A204.1 (cell line): Measurements from ENCODE around the gene ZNF425.
"Not testable (repeated sequence)": the region's sequence is repeated elsewhere in the genome, so short reads cannot be mapped to it uniquely, and the experiment has no call there.

Experiments used
- FAIRE-seq: peaks from 2 replicates; lab custom pipeline; 2012; peaks lifted over from hg19 to GRCh38; lab: Jason Lieb, UNC

ZNF425 gene

GRCh38 chr7:149133028-149133710, 7.0 kb upstream of the ZNF425 start:
- no peak for FAIRE-seq

DNA sequence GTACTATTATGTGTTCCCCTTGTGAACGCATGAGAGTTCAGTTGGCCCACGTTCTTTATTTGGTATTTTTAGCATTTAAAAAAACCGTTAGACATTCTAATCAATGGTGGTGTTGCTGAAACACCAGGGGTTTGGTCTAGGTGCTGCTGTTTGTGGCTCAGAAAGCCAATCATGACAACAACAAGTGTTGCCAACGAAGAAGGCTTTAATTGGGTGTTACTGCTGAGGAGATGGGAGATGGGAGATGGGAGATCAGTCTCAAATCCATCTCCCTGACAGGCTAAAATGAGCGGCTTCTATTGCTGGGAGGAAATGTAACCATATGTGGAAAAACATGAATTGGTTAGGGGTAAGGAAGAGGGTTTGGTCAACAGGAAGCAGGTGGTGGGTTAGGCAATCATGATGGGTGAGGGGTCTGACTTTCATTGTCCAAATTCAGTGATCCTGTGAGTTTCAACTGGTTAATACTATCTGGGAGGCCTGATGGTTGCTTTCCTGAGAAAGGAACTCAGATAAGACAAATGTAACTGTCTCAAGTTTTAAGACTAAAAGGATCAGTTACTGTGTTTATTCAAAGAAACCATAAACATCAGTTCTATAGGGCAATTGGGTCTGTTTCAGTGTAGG, 4.6 kb upstream of the ZNF425 start:
- no peak for FAIRE-seq

GRCh38 chr7:149126662-149127266, 640 bp upstream of the ZNF425 start:
- FAIRE-seq, result no peak

DNA sequence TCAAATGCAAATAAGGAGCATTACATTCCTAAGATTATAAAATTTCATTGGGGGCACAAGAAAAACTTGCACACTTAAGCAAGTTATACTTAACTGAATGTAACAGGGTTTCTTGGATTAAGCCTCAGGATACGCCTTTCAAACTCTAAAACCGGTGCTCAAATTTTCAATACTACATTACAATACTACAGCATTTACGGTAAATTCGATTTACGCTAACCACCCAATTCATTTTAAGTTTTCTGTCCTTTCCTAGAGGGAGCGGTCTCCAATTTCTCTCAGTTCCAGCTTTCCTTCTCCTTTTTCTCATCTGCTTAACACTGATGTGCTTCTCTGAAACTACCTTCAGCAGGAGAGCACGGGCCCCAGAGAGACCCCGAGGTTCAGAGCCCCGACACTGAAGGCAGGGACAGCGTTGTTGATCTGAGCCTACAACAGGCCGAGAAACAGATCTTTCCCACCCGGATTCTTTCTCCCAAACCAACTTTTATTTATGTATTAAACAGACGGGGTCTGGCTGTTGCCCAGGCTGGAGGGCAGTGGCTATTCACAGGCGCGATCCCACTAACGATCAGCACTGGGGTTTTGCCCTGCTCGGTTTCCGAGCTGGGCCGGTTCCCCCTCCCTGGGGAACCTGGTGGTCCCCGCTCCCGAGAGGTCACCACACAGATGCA, 798 bp downstream of the ZNF425 start:
- no peak for FAIRE-seq

DNA sequence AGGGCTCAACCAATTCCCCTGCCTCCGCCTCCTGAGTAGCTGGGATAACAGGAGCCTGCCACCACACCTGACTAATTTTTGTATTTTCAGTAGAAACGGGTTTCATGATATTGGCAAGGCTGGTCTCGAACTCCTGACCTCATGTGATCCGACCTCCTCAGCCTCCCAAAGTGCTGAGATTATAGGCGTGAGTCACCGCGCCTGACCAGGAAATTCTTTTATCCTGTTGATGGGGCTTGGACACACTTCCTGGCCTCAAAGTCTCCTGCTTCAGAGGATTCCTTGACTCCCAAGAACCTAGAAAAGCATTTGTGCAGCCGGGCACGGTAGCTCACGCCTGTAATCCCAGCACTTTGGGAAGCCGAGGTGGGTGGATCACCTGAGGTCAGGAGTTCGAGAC, 16.2 kb downstream of the ZNF425 start:
- FAIRE-seq, result no peak

- no peak for FAIRE-seq
These were observed 21.4 kb downstream of the ZNF425 start for GRCh38 chr7:149104749-149105148.

GRCh38 chr7:149104214-149104613, 21.9 kb downstream of the ZNF425 start:
- FAIRE-seq, result no peak

GRCh38 chr7:149103424-149103823, 22.7 kb downstream of the ZNF425 start:
- no peak for FAIRE-seq

DNA sequence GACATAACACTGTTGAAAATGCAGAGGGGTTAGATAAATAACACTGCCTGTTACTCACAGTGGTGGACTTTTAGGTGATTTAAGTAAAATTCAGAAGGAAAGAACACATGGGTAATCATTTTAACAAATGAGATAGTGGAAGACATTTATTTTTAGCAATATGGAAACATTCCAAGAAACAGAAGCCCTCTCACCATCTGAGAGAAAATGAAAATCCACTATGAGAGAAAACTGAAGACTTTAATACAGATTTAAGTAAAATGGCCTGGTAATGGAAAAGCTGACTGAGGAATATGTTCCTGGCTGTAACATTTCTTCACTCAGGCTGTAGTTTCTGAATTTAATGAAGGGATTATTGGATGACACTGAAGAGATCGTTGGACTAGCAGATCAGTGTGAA, 23.5 kb downstream of the ZNF425 start:
- no peak for FAIRE-seq

GRCh38 chr7:149100821-149101220, 25.3 kb downstream of the ZNF425 start:
- FAIRE-seq, result no peak

DNA sequence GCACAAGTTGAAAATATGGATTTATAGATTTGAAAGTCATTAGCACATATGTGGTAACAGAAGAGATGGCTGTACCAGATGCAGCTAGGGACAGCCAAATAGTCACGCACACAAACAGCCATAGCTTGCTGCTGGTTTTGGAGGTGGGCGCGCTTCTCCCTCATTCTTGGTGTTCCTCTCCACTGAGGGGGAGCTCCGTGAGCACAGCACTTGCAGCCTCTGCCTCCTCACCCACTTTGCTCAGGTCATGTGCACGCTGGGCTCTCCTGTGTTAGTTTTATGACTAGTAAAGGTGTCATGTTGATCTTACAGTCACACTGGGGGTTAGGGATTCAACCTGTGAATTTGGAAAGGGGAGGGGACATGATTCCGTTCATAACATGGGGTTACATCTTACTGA, 27.1 kb downstream of the ZNF425 start:
- no peak for FAIRE-seq

DNA sequence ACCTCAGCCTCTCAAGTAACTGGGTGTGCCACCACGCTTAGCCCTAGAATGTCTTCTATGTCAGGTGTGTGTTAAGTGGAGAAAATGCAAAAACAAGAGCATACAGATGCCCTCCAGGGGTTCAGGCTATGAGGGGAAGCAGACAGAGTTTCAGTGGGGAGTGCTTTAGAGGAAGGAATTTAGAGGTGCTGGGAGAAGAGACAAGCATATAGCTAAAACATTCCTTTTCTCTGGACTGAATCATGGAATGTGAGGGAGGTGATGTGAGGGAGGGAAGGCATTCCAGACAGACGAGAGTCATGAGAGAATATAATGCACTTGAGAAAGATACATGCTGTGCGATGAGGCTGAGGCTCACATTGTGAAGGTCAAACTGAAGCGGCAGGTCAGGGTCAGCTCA, 29.0 kb downstream of the ZNF425 start:
- FAIRE-seq, result no peak

GRCh38 chr7:149093228-149093627, 32.9 kb downstream of the ZNF425 start:
- FAIRE-seq, result no peak

DNA sequence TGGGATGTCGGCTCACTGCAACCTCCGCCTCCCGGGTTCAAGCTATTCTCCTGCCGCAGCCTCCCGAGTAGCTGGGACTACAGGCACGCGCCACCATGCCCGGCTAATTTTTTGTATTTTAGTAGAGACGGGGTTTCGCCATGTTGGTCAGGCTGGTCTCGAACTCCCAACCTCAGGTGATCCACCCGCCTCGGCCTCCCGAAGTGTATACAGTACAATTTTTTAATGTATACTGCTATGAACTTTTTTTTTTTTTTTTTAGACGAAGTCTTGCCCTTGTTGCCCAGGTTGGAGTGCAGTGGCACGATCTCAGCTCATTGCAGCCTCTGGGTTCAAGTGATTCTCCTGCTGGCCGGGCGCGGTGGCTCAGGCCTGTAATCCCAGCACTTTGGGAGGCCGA, 33.9 kb downstream of the ZNF425 start:
- FAIRE-seq, result not testable (repeated sequence)

DNA sequence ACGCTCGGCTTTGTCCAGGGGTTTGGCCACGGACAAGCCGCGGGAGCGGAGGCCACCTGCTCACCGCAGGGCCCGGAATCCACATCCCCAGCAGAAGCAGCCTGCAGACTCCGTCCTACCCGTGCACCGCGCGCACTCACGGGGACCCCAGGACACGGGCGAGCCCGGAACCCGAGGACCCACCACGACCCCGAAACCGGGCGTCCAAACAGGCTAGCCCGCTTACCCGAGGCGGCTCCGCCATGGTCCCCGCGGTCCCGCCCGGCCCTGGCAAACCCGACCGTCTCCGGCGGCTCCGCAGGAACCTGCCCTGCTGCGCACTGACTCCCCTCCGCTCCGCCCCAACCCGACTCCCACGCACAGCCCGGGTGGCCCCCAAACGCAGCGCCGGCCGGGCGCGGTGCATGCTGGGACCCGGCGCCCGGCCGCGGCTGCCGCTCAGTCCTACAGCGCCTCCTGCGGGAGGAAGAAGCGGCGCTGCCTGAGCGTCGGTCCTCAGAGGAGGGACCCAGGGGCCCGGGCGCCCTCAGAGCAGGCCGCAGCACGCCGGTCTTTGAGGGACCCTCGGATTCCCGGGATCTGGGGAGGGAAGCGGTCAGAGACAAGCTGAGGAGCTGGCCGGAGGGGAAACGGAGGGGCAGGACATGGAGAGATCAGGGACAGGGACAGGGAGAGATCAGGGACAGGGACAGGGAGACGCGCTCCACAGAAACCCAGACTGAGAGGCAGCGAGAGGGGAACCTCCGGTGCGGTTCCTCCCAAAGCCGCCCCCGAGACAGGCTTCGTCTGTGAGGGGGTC, 35.5 kb downstream of the ZNF425 start, which contains the start of gene ZNF786:
Gene ZNF786, minus strand, starts transcription at position 322 of the 799 bp plus-strand sequence. Its CDS starts 78 bp downstream, at position 244.
- FAIRE-seq, result no peak

- no peak for FAIRE-seq
These were observed 38.7 kb downstream of the ZNF425 start for GRCh38 chr7:149087376-149087775.

- FAIRE-seq, result no peak
These were observed 40.3 kb downstream of the ZNF425 start for GRCh38 chr7:149085866-149086265.

GRCh38 chr7:149084407-149084806, 41.7 kb downstream of the ZNF425 start:
- no peak for FAIRE-seq

- FAIRE-seq, result no peak
These were observed 44.2 kb downstream of the ZNF425 start for GRCh38 chr7:149081914-149082313.

DNA sequence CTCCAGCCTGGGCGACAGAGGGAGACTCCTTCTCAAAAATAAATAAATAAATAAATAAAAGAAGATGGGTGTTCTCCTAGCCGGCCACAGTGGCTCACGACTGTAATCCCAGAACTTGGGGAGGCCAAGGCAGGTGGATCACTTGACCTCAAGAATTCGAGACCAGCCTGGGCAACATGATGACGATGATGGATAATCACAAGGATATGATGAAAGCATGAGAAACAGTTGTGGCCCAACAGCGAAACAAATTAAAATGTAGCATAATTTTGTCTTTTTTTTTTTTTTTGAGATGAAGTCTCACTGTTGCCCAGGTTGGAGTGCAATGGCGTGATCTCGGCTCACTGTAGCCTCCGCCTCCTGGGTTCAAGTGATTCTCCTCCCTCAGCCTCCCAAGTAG, 48.5 kb downstream of the ZNF425 start:
- no peak for FAIRE-seq

- no peak for FAIRE-seq
These were observed 50.8 kb downstream of the ZNF425 start for GRCh38 chr7:149075286-149075685.
